Measurements from ENCODE around the gene TBCK.

DNA sequence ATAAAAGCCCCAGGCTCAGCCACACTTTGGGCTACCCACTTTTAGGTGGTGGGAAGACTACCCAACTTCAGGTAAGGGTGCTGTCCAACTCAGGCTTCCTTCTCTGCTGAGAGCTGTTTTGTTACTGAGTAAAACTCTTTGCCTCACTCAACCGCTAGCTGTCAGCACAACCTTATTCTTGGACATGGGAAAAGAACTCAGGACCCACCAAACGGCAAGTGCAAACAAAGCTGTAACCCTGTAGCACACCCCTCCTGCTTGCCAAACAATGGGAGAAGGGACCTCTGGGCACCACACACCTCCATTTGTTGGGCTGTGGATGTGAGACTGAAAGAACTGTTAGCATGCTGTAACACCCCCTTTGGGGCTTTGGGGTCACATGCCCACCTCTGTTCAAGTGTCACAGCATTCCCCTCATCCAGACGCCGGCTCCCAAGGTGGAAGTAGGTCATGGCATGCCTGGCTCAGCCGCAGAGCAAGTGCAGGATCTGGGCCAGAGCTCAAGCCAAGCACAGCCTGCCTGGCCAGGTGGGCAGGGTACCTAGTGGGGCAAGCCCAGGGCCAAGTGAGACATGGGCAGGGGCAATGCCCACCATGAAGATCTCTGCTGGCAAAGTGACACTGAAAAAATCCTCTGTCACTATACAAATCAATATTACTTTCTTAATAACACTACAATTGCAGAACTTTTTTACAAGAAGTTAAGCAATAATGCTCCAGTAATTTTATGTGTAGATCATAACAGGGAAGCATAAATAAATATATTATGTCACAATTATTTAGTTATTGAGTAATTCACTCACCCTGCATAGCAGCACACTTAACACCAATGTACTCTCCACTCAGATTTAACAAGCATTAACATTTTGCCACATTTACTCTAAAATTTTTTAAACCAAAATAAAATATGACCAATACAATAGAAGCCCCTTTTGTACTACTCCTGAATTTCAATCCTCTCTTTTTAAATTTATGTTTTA lies 107.2 kb downstream of the TBCK start:
- TF ChIP-seq NFIC (IDR thresholded peaks at IDR 0.05): no peak
- no peak for TF ChIP-seq EGR1 (IDR thresholded peaks at IDR 0.05)
- no peak for TF ChIP-seq TAF1 (IDR thresholded peaks at IDR 0.05; ENCODE audit: low read depth)
- no peak for TF ChIP-seq REST (IDR thresholded peaks at IDR 0.05; ENCODE audit: low read depth)
- no peak for TF ChIP-seq FOXM1 (IDR thresholded peaks at IDR 0.05; ENCODE audit: borderline replicate concordance, low read depth)
- no peak for TF ChIP-seq MAX (IDR thresholded peaks at IDR 0.05)
- TF ChIP-seq TEAD4 (IDR thresholded peaks at IDR 0.05): no peak
- TF ChIP-seq YY1 (IDR thresholded peaks at IDR 0.05; ENCODE audit: low read depth): no peak
- no peak for TF ChIP-seq EP300 (IDR thresholded peaks at IDR 0.05; ENCODE audit: borderline replicate concordance)
- no peak for TF ChIP-seq CREB1 (IDR thresholded peaks at IDR 0.05; ENCODE audit: low read depth)
- TF ChIP-seq TCF12 (IDR thresholded peaks at IDR 0.05; ENCODE audit: low read depth): no peak
- TF ChIP-seq USF1 (IDR thresholded peaks at IDR 0.05): no peak
- TF ChIP-seq CEBPB (IDR thresholded peaks at IDR 0.05): no peak

Data from Ishikawa (cell line).